HepG2 (cell line): ENCODE measurements around the gene CYP2W1. TPM values are rescaled to one million over a fixed set of nuclear protein-coding genes. Genes with fewer than 3 reads are reported as not detected.

Experiments
- FOXO1 ChIP-seq: sonication (generic); formaldehyde crosslinking; IDR thresholded peaks from 2 replicates; pipeline ENCODE4 v1.4.0; 2020; ENCODE audit warnings: missing genetic modification reagents
- HINFP ChIP-seq: sonication (generic); formaldehyde crosslinking; IDR thresholded peaks from 2 replicates; pipeline ENCODE4 v1.4.0; 2020; ENCODE audit warnings: low read depth, mild to moderate bottlenecking, missing genetic modification reagents
- HNRNPK ChIP-seq: fragments of 200-400 bp; formaldehyde crosslinking; IDR thresholded peaks from 2 replicates; pipeline ENCODE4 v1.6.1; 2018; ENCODE audit warnings: low read length, low read depth, moderate library complexity, mild to moderate bottlenecking; ENCODE audit not compliant: poor library complexity, severe bottlenecking
- HNRNPL ChIP-seq: fragments of 200-400 bp; formaldehyde crosslinking; IDR thresholded peaks from 2 replicates; pipeline ENCODE4 v1.6.1; 2017; ENCODE audit warnings: mild to moderate bottlenecking, low read depth, low read length
- KAT2B ChIP-seq: fragments of 150-350 bp; IDR thresholded peaks from 2 replicates; pipeline ENCODE4 v1.6.1; 2014; ENCODE audit warnings: low read depth, low read length, borderline replicate concordance
- NR2F6 ChIP-seq, 2 experiments: IDR thresholded peaks; 2 replicates each; pipeline ENCODE4 v1.6.1; 2016; ENCODE audit warnings: antibody characterized with exemption in 1 of 2, mild to moderate bottlenecking in 1 of 2
- SP1 ChIP-seq, 2 experiments: fragments of 450-650 bp in 1 of 2; sonication (generic) in 1 of 2; formaldehyde crosslinking in 1 of 2; IDR thresholded peaks; 2 replicates each; pipeline versions ENCODE4 v1.4.0 to v1.6.1; 2016 to 2020; ENCODE audit warnings: missing genetic modification reagents in 1 of 2
- TBX2 ChIP-seq: sonication (generic); formaldehyde crosslinking; IDR thresholded peaks from 2 replicates; pipeline ENCODE4 v1.5.0; 2020; ENCODE audit warnings: missing genetic modification reagents, mild to moderate bottlenecking, borderline replicate concordance
- ZNF362 ChIP-seq: sonication (generic); formaldehyde crosslinking; IDR thresholded peaks from 2 replicates; pipeline ENCODE4 v1.4.0; 2020; ENCODE audit warnings: missing genetic modification reagents, mild to moderate bottlenecking, borderline replicate concordance
- ZNF546 ChIP-seq: sonication (generic); formaldehyde crosslinking; conservative IDR thresholded peaks from 2 replicates; pipeline ENCODE4 v1.8.1; 2023; ENCODE audit warnings: mild to moderate bottlenecking, missing genetic modification reagents
- ZNF672 ChIP-seq: sonication (generic); formaldehyde crosslinking; IDR thresholded peaks from 2 replicates; pipeline ENCODE4 v1.8.1; 2022; ENCODE audit warnings: missing genetic modification reagents
- ZNF678 ChIP-seq: sonication (generic); formaldehyde crosslinking; IDR thresholded peaks from 2 replicates; pipeline ENCODE4 v1.4.0; 2020; ENCODE audit warnings: mild to moderate bottlenecking, missing genetic modification reagents
- ZSCAN22 ChIP-seq: sonication (generic); formaldehyde crosslinking; IDR thresholded peaks from 2 replicates; pipeline ENCODE4 v1.4.0; 2020; ENCODE audit warnings: mild to moderate bottlenecking, missing genetic modification reagents
- polyA plus RNA-seq, 8 experiments: library from polyadenylated mRNA; depleted of rRNA in 3 of 8; stranded (reverse) in 7 of 8; unstranded in 1 of 8; fragments of >200 nt; fragmentation: Illumina TruSeq in 4 of 8; extraction: Trizol in 4 of 8; gene quantifications; 2 replicates each; pipeline versions ENCODE4 v1.2.1 to v1.2.3, GENCODE V29; 2011 to 2016; ENCODE audit warnings: low read depth in 4 of 8, missing spikeins in 1 of 8, mixed read lengths in 1 of 8; ENCODE audit not compliant: insufficient read depth in 1 of 8
- total RNA-seq, 5 experiments: library from RNA; depleted of rRNA; stranded (reverse); fragments of >200 nt; fragmentation: Illumina TruSeq; extraction: Trizol; gene quantifications; 2 replicates each; pipeline ENCODE4 v1.2.3, GENCODE V29; 2016; ENCODE audit warnings: low read depth in 1 of 5
- TF ChIP-seq, protein P1 (sequence below): sonication (generic); formaldehyde crosslinking; IDR thresholded peaks from 2 replicates; pipeline ENCODE4 v1.4.0; 2020; ENCODE audit warnings: missing genetic modification reagents
- TF ChIP-seq, protein P2 (sequence below): sonication (generic); formaldehyde crosslinking; IDR thresholded peaks from 2 replicates; pipeline ENCODE4 v1.4.0; 2020; ENCODE audit warnings: missing genetic modification reagents, borderline replicate concordance
- TF ChIP-seq, protein P3 (sequence below): sonication (generic); formaldehyde crosslinking; IDR thresholded peaks from 2 replicates; pipeline ENCODE4 v1.4.0; 2020; ENCODE audit warnings: mild to moderate bottlenecking, missing genetic modification reagents

CYP2W1 gene
- total and polyA plus RNA-seq, 2 of the 13 experiments (the other 11 are each of a cell fraction or from before 2014, with no cell fraction given), result 19.5 to 31.7 TPM

DNA sequence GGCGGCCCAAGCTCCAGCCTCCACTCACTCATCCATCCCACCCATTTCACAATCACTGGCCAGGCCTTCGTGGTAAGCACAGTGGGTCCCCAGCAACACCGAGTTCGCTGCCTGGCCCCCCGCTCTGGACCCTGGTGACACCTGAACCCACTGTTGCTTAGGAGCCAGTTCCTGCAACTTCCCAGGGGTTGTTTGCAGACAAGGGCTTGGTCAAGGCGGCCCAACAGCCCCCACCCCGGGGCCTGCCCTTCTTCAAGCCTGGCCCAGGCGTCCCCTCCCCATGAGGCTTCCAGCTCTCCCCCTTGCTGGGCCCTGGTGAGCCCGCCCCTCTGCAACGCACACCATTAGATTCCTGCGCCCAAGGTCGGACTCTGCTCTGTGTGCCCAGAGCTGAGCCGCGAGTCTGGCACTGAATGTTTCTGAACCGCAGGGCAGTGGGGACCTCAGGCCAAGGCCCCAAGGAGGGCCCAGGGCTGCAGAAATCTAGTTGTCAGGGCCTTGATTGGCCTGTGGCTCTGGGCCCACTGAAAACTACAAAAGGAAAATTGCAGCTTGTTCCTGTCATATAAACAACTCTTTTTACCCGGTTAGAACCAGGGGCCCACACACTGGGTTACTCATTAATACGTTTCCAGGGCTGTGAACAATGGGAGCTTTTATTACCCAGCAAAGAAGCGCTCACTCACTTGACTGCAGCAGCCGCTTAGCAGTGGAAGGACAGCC lies 5.5 kb upstream of the CYP2W1 start (continued):
- TF ChIP-seq SP1 (IDR thresholded peaks at IDR 0.05), result no peak
- peak; percentile 56 for TF ChIP-seq SP1 (CRISPR knock-in tag; IDR thresholded peaks at IDR 0.05)
- no peak; the same call in 1 of the 2 replicates for TF ChIP-seq ZSCAN22 (CRISPR knock-in tag)
- TF ChIP-seq ZNF678 (CRISPR knock-in tag), result no peak
- peak; percentile 84 for TF ChIP-seq TBX2 (CRISPR knock-in tag)
- TF ChIP-seq HNRNPL, result peak; percentile 96
- TF ChIP-seq, protein P1, sequence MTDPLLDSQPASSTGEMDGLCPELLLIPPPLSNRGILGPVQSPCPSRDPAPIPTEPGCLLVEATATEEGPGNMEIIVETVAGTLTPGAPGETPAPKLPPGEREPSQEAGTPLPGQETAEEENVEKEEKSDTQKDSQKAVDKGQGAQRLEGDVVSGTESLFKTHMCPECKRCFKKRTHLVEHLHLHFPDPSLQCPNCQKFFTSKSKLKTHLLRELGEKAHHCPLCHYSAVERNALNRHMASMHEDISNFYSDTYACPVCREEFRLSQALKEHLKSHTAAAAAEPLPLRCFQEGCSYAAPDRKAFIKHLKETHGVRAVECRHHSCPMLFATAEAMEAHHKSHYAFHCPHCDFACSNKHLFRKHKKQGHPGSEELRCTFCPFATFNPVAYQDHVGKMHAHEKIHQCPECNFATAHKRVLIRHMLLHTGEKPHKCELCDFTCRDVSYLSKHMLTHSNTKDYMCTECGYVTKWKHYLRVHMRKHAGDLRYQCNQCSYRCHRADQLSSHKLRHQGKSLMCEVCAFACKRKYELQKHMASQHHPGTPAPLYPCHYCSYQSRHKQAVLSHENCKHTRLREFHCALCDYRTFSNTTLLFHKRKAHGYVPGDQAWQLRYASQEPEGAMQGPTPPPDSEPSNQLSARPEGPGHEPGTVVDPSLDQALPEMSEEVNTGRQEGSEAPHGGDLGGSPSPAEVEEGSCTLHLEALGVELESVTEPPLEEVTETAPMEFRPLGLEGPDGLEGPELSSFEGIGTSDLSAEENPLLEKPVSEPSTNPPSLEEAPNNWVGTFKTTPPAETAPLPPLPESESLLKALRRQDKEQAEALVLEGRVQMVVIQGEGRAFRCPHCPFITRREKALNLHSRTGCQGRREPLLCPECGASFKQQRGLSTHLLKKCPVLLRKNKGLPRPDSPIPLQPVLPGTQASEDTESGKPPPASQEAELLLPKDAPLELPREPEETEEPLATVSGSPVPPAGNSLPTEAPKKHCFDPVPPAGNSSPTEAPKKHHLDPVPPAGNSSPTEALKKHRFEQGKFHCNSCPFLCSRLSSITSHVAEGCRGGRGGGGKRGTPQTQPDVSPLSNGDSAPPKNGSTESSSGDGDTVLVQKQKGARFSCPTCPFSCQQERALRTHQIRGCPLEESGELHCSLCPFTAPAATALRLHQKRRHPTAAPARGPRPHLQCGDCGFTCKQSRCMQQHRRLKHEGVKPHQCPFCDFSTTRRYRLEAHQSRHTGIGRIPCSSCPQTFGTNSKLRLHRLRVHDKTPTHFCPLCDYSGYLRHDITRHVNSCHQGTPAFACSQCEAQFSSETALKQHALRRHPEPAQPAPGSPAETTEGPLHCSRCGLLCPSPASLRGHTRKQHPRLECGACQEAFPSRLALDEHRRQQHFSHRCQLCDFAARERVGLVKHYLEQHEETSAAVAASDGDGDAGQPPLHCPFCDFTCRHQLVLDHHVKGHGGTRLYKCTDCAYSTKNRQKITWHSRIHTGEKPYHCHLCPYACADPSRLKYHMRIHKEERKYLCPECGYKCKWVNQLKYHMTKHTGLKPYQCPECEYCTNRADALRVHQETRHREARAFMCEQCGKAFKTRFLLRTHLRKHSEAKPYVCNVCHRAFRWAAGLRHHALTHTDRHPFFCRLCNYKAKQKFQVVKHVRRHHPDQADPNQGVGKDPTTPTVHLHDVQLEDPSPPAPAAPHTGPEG (CRISPR knock-in tag), result no peak
- peak; percentile 84 for TF ChIP-seq FOXO1 (CRISPR knock-in tag)
- TF ChIP-seq, protein P2, sequence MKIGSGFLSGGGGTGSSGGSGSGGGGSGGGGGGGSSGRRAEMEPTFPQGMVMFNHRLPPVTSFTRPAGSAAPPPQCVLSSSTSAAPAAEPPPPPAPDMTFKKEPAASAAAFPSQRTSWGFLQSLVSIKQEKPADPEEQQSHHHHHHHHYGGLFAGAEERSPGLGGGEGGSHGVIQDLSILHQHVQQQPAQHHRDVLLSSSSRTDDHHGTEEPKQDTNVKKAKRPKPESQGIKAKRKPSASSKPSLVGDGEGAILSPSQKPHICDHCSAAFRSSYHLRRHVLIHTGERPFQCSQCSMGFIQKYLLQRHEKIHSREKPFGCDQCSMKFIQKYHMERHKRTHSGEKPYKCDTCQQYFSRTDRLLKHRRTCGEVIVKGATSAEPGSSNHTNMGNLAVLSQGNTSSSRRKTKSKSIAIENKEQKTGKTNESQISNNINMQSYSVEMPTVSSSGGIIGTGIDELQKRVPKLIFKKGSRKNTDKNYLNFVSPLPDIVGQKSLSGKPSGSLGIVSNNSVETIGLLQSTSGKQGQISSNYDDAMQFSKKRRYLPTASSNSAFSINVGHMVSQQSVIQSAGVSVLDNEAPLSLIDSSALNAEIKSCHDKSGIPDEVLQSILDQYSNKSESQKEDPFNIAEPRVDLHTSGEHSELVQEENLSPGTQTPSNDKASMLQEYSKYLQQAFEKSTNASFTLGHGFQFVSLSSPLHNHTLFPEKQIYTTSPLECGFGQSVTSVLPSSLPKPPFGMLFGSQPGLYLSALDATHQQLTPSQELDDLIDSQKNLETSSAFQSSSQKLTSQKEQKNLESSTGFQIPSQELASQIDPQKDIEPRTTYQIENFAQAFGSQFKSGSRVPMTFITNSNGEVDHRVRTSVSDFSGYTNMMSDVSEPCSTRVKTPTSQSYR, result no peak; the same call in 1 of the 2 replicates
- no peak for TF ChIP-seq ZNF362 (CRISPR knock-in tag)
- no peak for TF ChIP-seq KAT2B
- TF ChIP-seq, protein P3, sequence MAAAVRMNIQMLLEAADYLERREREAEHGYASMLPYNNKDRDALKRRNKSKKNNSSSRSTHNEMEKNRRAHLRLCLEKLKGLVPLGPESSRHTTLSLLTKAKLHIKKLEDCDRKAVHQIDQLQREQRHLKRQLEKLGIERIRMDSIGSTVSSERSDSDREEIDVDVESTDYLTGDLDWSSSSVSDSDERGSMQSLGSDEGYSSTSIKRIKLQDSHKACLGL, result peak; percentile 59; the same call in 1 of the 2 replicates
- TF ChIP-seq ZNF672 (CRISPR knock-in tag), result no peak
- TF ChIP-seq HNRNPK, result no peak
- TF ChIP-seq HINFP, result no peak
- TF ChIP-seq NR2F6 (IDR thresholded peaks at IDR 0.05), result peak; percentile 62
- TF ChIP-seq NR2F6 (CRISPR knock-in tag; IDR thresholded peaks at IDR 0.05), result peak; percentile 62
- no peak; the same call in 1 of the 2 replicates for TF ChIP-seq ZNF546 (CRISPR knock-in tag)
